PFSK-1 (cell line): ENCODE measurements around the gene EIF4B.

Experiments
- FOXP2 ChIP-seq: optimal IDR thresholded peaks from 2 replicates; pipeline ENCODE3; 2011; ENCODE audit warnings: borderline replicate concordance, control low read depth, inconsistent platforms; ENCODE audit not compliant: insufficient read depth; ENCODE audit errors: extremely low read length, extremely low read depth
- POLR2AphosphoS5 ChIP-seq: IDR thresholded peaks from 2 replicates; pipeline ENCODE4 v1.6.1; 2012; ENCODE audit warnings: low read depth, mild to moderate bottlenecking, control low read depth, low read length, moderate library complexity
- REST ChIP-seq, 2 experiments: IDR thresholded peaks; 2 replicates each; pipeline versions ENCODE4 v1.6.1 to v1.8.0; 2011 to 2012; ENCODE audit warnings: low read depth in 2 of 2, low read length in 2 of 2, control low read depth in 1 of 2, inconsistent platforms in 1 of 2, mild to moderate bottlenecking in 1 of 2, moderate library complexity in 1 of 2; ENCODE audit not compliant: insufficient read depth in 1 of 2
- SIN3A ChIP-seq: IDR thresholded peaks from 2 replicates; pipeline ENCODE4 v1.6.1; 2012; ENCODE audit warnings: mild to moderate bottlenecking, low read length, moderate library complexity, borderline replicate concordance; ENCODE audit not compliant: insufficient read depth
- TAF1 ChIP-seq: IDR thresholded peaks from 2 replicates; pipeline ENCODE4 v1.6.1; 2012; ENCODE audit warnings: low read length, control low read depth, borderline replicate concordance; ENCODE audit not compliant: insufficient read depth

Gene EIF4B

GRCh38 chr12:52990206-52990605, 16.1 kb upstream of the EIF4B start:
- TF ChIP-seq POLR2AphosphoS5 (no peak), REST (IDR thresholded peaks at IDR 0.05; ENCODE audit: insufficient read depth in 1 of 2, low read depth in 2 of 2, low read length in 2 of 2) (no peak), SIN3A (no peak), TAF1 (no peak), FOXP2 (no peak)

GRCh38 chr12:52992699-52993557, 13.3 kb upstream of the EIF4B start:
- no peak for TF ChIP-seq SIN3A
- TF ChIP-seq TAF1 = no peak
- no peak for TF ChIP-seq FOXP2
- no peak for TF ChIP-seq POLR2AphosphoS5
- no peak for TF ChIP-seq REST (IDR thresholded peaks at IDR 0.05; ENCODE audit: insufficient read depth in 1 of 2, low read depth in 2 of 2, low read length in 2 of 2)

GRCh38 chr12:52993558-52993869, 12.7 kb upstream of the EIF4B start:
- TF ChIP-seq FOXP2 (no peak), POLR2AphosphoS5 (no peak), SIN3A (no peak), REST (IDR thresholded peaks at IDR 0.05; ENCODE audit: insufficient read depth in 1 of 2, low read depth in 2 of 2, low read length in 2 of 2) (no peak), TAF1 (no peak)

- TF ChIP-seq SIN3A (no peak), TAF1 (no peak), REST (IDR thresholded peaks at IDR 0.05; ENCODE audit: insufficient read depth in 1 of 2, low read depth in 2 of 2, low read length in 2 of 2) (no peak), FOXP2 (no peak), POLR2AphosphoS5 (no peak)
Measured at GRCh38 chr12:53004178-53004577, 2.1 kb upstream of the EIF4B start.
